ENCODE measurements around the gene SLC9A7.

Gene SLC9A7

DNA sequence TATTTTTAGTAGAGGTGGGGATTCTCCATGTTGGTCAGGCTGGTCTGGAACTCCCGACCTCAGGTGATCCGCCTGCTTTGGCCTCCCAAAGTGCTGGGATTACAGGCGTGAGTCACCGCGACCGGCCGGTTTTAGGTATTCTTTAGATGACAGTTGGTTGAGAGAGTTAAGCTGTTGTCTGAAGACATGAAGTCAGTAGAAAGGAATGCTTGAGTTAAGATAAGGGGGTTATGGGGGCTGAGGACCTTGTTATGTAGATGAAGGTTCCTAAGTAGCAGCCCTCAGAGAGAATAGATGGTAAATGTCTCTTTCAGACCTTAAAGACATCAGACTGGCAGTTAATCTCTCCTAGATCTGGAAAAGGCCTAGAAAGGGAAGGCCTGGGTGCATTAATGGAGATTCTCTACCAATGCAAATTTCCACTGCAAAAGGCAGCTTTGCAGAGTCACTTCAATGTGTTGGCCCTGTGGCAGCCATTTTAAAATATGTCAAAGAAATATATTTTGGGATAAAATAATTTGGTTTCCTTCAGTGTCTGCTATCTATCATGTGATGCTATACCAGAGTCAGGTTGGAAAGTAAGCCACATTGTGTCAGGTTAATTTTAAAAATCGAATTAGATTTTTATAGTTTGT is 207.3 kb downstream of the SLC9A7 start:
- ChIA-PET CTCF (no interaction called here), POLR2A (interaction anchor here (1.0 kb wide), 1 partner anchor 11 kb away, joined by 4 read pairs; no protein-coding TSS in a partner anchor)
- Histone ChIP-seq H3K4me3 (ENCODE audit: low read depth, low read length) (no peak overlapping the region), H3K27ac (ENCODE audit: extremely low read depth, low read depth, low read length) (no peak overlapping the region), H3K36me3 (ENCODE audit: control insufficient read depth in 2 of 2, insufficient read depth in 1 of 2, low read length in 2 of 2) (peaks cover 15 to 23% of the 10 kb centered on the region in 2 experiments; a peak in 2 of 3 replicates), H3K4me1 (ENCODE audit: control insufficient read depth, insufficient read depth, low read length) (no peaks in the 10 kb centered on the region), H3K9me3 (ENCODE audit: control insufficient read depth, insufficient read depth, low read depth, low read length) (no peaks in the 10 kb centered on the region)
- TF ChIP-seq ZNF423 (tag by site-specific recombination; IDR thresholded peaks at IDR 0.05) (no peak), ZNF645 (tag by site-specific recombination; IDR thresholded peaks at IDR 0.05) (no peak), ZNF76 (tag by site-specific recombination; IDR thresholded peaks at IDR 0.05; ENCODE audit: borderline replicate concordance, low read depth) (no peak), ZNF777 (tag by site-specific recombination; IDR thresholded peaks at IDR 0.05; ENCODE audit: borderline replicate concordance) (no peak), ZNF335 (tag by site-specific recombination; conservative IDR thresholded peaks at IDR 0.05) (peak; percentile 51), ZNF549 (tag by site-specific recombination; IDR thresholded peaks at IDR 0.05) (no peak), YY2 (tag by site-specific recombination; IDR thresholded peaks at IDR 0.05) (no peak), ZNF623 (tag by site-specific recombination; IDR thresholded peaks at IDR 0.05) (no peak), GLIS1 (tag by site-specific recombination; IDR thresholded peaks at IDR 0.05) (peak; percentile 37; the same call in 1 of the 2 replicates), PRDM1 (tag by site-specific recombination; IDR thresholded peaks at IDR 0.05) (peak; percentile 66), ZNF600 (tag by site-specific recombination; IDR thresholded peaks at IDR 0.05) (peak; percentile 74; the same call in 1 of the 2 replicates)
- TF ChIP-seq, protein P1, sequence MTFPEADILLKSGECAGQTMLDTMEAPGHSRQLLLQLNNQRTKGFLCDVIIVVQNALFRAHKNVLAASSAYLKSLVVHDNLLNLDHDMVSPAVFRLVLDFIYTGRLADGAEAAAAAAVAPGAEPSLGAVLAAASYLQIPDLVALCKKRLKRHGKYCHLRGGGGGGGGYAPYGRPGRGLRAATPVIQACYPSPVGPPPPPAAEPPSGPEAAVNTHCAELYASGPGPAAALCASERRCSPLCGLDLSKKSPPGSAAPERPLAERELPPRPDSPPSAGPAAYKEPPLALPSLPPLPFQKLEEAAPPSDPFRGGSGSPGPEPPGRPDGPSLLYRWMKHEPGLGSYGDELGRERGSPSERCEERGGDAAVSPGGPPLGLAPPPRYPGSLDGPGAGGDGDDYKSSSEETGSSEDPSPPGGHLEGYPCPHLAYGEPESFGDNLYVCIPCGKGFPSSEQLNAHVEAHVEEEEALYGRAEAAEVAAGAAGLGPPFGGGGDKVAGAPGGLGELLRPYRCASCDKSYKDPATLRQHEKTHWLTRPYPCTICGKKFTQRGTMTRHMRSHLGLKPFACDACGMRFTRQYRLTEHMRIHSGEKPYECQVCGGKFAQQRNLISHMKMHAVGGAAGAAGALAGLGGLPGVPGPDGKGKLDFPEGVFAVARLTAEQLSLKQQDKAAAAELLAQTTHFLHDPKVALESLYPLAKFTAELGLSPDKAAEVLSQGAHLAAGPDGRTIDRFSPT (tag by site-specific recombination; IDR thresholded peaks at IDR 0.05), result peak; percentile 46

DNA sequence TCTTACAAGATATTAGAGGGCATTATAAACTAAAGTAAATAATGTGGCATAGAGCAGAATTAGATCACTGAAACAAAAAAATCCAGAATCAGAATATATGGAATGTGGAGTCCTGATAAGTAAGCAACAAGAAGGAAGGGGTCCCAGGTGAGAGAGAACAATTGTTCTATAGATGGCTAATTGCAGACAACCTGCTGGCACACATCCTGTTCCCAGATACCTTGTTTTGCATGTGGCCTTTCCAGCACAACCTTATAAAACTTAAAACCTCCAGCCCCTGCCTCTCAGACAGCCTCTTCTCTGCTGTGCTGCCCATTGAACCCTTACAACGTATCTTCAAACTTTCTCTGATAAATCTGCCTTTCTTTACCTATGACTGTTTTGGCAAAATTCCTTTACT is 209.0 kb downstream of the SLC9A7 start:
- H3K4me1 ChIP-seq (ENCODE audit: control insufficient read depth, insufficient read depth, low read length), result no peaks in the 10 kb centered on the region
- peaks cover 15 to 26% of the 10 kb centered on the region in 2 experiments; a peak in 2 of 3 replicates for H3K36me3 ChIP-seq (ENCODE audit: control insufficient read depth in 2 of 2, insufficient read depth in 1 of 2, low read length in 2 of 2)
- H3K4me3 ChIP-seq (ENCODE audit: low read depth, low read length), result no peak overlapping the region
- TF ChIP-seq, protein P2, sequence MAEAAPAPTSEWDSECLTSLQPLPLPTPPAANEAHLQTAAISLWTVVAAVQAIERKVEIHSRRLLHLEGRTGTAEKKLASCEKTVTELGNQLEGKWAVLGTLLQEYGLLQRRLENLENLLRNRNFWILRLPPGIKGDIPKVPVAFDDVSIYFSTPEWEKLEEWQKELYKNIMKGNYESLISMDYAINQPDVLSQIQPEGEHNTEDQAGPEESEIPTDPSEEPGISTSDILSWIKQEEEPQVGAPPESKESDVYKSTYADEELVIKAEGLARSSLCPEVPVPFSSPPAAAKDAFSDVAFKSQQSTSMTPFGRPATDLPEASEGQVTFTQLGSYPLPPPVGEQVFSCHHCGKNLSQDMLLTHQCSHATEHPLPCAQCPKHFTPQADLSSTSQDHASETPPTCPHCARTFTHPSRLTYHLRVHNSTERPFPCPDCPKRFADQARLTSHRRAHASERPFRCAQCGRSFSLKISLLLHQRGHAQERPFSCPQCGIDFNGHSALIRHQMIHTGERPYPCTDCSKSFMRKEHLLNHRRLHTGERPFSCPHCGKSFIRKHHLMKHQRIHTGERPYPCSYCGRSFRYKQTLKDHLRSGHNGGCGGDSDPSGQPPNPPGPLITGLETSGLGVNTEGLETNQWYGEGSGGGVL (tag by site-specific recombination; IDR thresholded peaks at IDR 0.05), result no peak
- no peak for TF ChIP-seq ZNF280D (tag by site-specific recombination; IDR thresholded peaks at IDR 0.05)
- TF ChIP-seq ZFHX2 (tag by site-specific recombination; conservative IDR thresholded peaks at IDR 0.05), result no peak
- no peak for TF ChIP-seq EGR2 (tag by site-specific recombination; IDR thresholded peaks at IDR 0.05; ENCODE audit: low read depth)
- no peak for TF ChIP-seq CTCF (tag by site-specific recombination; IDR thresholded peaks at IDR 0.05)
- TF ChIP-seq ZNF664 (tag by site-specific recombination; IDR thresholded peaks at IDR 0.05), result no peak
- TF ChIP-seq, protein P3, sequence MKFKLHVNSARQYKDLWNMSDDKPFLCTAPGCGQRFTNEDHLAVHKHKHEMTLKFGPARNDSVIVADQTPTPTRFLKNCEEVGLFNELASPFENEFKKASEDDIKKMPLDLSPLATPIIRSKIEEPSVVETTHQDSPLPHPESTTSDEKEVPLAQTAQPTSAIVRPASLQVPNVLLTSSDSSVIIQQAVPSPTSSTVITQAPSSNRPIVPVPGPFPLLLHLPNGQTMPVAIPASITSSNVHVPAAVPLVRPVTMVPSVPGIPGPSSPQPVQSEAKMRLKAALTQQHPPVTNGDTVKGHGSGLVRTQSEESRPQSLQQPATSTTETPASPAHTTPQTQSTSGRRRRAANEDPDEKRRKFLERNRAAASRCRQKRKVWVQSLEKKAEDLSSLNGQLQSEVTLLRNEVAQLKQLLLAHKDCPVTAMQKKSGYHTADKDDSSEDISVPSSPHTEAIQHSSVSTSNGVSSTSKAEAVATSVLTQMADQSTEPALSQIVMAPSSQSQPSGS (tag by site-specific recombination; IDR thresholded peaks at IDR 0.05; ENCODE audit: low read depth), result no peak
- no peak for TF ChIP-seq YY2 (tag by site-specific recombination; IDR thresholded peaks at IDR 0.05)
- no peak for TF ChIP-seq ZNF24 (tag by site-specific recombination; IDR thresholded peaks at IDR 0.05)
- no peak for TF ChIP-seq ZNF585B (tag by site-specific recombination; IDR thresholded peaks at IDR 0.05)
- H3K27ac ChIP-seq (ENCODE audit: extremely low read depth, low read depth, low read length), result no peak overlapping the region
- no peaks in the 10 kb centered on the region for H3K9me3 ChIP-seq (ENCODE audit: control insufficient read depth, insufficient read depth, low read depth, low read length)
- ChIA-PET POLR2A (no interaction called here), CTCF (no interaction called here)
